Measurements from ENCODE around the gene URI1. TPM values are rescaled to one million over a fixed set of nuclear protein-coding genes. Genes with fewer than 3 reads are reported as not detected.
"Not testable (repeated sequence)": the region's sequence is repeated elsewhere in the genome, so short reads cannot be mapped to it uniquely, and the experiment has no call there.

URI1 gene, protein sequence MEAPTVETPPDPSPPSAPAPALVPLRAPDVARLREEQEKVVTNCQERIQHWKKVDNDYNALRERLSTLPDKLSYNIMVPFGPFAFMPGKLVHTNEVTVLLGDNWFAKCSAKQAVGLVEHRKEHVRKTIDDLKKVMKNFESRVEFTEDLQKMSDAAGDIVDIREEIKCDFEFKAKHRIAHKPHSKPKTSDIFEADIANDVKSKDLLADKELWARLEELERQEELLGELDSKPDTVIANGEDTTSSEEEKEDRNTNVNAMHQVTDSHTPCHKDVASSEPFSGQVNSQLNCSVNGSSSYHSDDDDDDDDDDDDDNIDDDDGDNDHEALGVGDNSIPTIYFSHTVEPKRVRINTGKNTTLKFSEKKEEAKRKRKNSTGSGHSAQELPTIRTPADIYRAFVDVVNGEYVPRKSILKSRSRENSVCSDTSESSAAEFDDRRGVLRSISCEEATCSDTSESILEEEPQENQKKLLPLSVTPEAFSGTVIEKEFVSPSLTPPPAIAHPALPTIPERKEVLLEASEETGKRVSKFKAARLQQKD
- 10 to 100 TPM; 11.9 to 24.1 (median 17.4) TPM for polyA plus RNA-seq (ENCODE audit: low read depth in 6 of 6)

DNA sequence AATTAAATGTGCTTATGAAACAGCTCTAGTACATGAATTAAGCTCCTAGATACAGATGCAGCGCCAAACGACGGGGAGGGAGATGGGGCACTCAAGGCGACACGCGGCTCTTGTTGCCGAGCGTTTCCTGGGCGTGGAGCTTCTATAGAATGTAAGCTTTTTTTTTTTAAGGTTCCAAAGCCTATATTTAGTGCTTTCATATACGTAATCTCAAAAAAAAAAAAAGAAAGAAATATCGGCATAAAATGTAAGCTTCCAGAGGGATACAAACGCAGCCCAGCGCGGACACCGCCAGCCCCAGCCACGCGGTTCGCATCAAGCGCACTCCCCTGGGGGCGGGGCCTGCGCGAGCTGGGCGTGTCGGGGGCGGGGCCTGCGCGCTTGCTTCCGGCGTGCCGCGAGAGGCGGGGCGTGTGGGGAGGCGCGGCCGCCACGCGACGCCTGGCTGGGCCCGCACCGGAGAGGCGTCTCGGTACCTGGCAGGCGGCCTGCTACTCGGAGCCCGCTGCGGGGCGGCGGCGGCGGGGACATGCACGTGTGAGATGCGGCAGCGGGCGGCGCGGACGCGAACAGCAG lies at the start of gene URI1:
TSS of gene URI1 (plus strand) at position 412 of the 576 bp plus-strand sequence. CDS start 309 bp downstream, outside the sequence.
- Mint-ChIP-seq H3K4me3 (peak within 1 kb of the TSS; percentile 88 to 99 (median 95)), H3K27ac (peak within 1 kb of the TSS; percentile 90 to 98 (median 96)), H3K27me3 (peaks cover 0 to 16% (median 8%) of the 10 kb centered on the region in 3 donors), H3K9me3 (peaks cover 0 to 10% (median 4%) of the 10 kb centered on the region in 7 donors), H3K36me3 (peaks cover 0 to 21% of the 10 kb centered on the region in 2 donors), H3K4me1 (peaks cover 25 to 46% (median 37%) of the 10 kb centered on the region in 3 donors)
- ATAC-seq (ENCODE audit: low read depth in 2 of 2) (peak; percentile 84 to 87), DNase-seq (peak; percentile 92)

DNA sequence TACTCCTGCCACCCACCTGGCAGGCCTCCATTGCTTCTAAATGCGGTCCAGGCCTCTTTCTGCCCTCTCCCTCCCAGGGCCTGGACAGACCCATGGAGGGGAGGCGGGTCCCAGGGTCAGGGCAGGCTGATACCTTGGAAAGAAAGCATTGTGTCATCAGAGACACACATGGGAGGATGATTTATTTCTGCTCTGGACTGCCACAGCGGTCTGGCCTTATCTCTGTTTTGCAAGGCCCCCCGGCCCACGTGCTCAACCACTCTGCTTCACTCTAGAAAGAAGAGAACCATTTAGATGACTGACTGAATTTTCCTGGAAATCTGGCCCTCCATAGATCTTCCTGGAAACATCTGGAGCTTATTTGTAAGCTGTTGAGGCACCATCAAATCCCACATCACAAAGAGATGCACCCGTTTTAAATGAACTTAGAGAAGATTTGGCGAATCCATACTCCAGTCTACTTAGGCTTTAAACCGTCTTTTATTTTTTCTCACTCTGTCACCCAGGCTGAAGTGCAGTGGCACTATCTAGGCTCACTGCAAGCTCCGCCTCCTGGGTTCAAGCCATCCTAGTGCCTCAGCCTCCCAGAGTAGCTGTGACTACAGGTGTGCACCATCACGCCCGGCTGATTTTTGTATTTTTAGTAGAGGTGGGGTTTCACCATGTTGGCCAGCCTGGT lies 48.3 kb upstream of the URI1 start:
- DNase-seq: no peak
- no peak for ATAC-seq (ENCODE audit: low read depth in 2 of 2)
- Mint-ChIP-seq H3K27me3 (peaks cover 8 to 17% (median 14%) of the 10 kb centered on the region in 3 donors), H3K36me3 (no peaks in the 10 kb centered on the region), H3K27ac (no peak overlapping the region), H3K4me1 (no peaks in the 10 kb centered on the region), H3K4me3 (no peak overlapping the region), H3K9me3 (peaks cover 0 to 11% (median 0%) of the 10 kb centered on the region in 7 donors)

DNA sequence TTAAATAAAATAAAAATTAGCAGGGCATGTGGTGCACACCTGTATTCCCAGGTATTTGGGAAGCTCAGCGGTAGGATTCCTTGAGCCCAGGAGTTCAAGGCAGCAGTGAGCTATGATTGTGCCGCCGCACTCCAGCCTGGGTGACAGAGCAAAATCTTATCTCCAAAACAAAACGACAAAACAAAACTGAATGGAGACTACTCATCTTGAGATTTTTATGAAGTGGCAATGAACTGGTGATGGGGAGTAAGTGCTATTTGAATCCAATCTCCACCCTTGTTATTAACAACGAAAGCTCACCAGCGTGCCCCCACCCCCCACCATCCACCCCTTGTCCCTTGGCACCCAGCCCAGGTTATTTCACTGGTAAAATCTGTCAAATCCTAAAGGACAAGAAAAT lies 45.2 kb upstream of the URI1 start:
- H3K4me1 Mint-ChIP-seq: no peaks in the 10 kb centered on the region
- no peak for ATAC-seq (ENCODE audit: low read depth in 2 of 2)
- H3K36me3 Mint-ChIP-seq: no peaks in the 10 kb centered on the region
- H3K27me3 Mint-ChIP-seq: peaks cover 8 to 14% (median 8%) of the 10 kb centered on the region in 3 donors
- H3K9me3 Mint-ChIP-seq: no peaks in the 10 kb centered on the region
- H3K4me3 Mint-ChIP-seq: no peak overlapping the region
- H3K27ac Mint-ChIP-seq: no peak overlapping the region
- DNase-seq: no peak

DNA sequence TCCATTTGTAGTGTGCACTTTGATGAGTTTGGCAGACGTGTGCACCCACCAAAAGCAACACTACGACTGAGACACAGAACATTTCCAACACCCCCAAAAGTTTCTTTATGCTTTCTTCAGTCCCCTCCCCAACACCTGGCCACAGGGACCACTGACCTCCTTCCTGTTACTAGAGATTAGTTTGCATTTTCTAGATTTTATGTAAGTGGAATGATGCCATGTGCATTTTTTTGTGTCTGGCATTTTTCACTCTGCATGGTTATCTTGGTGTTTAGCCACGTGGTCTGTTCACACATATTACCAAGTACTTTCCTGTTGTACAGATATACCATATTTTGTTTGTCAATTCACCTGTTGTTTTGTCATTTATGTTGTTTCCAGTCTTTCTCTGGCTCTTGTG lies 44.6 kb upstream of the URI1 start:
- Mint-ChIP-seq H3K9me3 (no peaks in the 10 kb centered on the region), H3K27me3 (peaks cover 8 to 14% (median 8%) of the 10 kb centered on the region in 3 donors), H3K36me3 (no peaks in the 10 kb centered on the region), H3K4me1 (no peaks in the 10 kb centered on the region), H3K4me3 (no peak overlapping the region), H3K27ac (no peak overlapping the region)
- DNase-seq (no peak), ATAC-seq (ENCODE audit: low read depth in 2 of 2) (no peak)

DNA sequence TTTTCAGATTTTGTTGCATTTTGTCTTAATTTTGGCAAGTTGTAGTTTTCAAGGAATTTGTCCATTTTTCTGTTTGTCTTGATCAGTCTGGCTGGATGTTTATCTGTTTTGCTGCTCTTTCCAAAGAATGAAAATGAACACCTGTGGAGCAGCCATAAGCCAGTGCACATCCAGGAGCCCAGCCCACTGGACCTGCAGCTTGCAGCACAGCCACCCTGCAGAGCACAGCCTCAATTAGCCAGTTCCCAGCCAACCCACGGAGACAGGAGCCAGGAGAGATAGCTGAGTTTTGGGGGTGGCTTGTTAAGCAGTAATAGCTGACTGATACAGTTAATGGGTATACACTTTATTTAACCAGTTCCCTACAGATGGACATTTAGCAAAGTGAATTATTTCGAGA lies 38.0 kb upstream of the URI1 start:
- H3K4me1 Mint-ChIP-seq: no peaks in the 10 kb centered on the region
- peaks cover 0 to 6% (median 0%) of the 10 kb centered on the region in 7 donors for H3K9me3 Mint-ChIP-seq
- peaks cover 4 to 9% (median 5%) of the 10 kb centered on the region in 3 donors for H3K27me3 Mint-ChIP-seq
- ATAC-seq (ENCODE audit: low read depth in 2 of 2): no peak
- no peak overlapping the region for H3K27ac Mint-ChIP-seq
- DNase-seq: no peak
- H3K36me3 Mint-ChIP-seq: peaks cover 0 to 8% of the 10 kb centered on the region in 2 donors
- no peak overlapping the region for H3K4me3 Mint-ChIP-seq

DNA sequence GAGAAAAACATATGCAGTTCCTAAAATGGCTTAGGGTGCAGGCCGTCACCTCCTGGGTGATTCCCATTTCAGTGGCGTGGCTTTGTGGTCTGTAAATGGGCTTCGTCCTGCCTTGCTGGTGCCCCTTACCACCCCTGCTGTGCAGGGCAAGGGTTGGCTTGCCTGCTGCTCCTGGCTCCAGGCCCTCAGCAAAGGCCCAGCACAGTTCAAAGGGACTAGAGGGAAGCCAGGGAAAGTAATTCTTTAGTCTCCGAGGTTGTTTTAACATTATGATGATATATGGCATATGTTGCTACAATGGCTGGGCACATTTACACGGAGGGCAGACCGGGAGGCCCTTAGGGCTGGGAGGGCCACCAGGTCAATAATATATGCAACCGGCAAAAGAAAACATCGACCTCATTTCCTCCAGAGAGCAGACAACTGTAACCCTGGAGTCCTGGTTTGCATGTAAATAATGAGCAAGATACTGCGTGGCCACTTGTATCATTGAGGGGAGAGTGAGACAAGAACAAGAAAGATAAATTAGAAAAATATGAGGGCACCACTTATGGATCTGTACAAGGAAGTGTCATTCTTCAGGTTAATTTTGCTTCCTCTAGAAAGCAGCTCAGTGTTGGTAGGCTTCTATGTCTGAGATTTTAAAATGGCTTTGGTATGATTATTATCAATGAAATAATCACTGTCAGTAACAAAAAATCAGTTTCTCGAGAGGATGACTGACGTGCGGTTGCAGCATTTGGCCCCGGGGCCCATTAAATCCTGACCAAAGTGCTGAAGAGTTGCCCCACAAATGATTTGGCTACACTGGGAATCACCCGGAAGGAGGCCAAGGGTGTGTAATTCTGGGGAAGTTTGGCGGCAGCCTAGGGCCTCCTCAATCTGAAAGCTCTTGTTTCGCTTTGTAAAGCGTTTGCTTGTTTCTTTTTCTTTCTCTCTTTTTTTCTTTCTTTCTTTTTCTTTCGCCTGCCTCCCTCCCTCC lies 32.8 kb upstream of the URI1 start:
- DNase-seq (no peak), ATAC-seq (ENCODE audit: low read depth in 2 of 2) (no peak)
- Mint-ChIP-seq H3K27ac (peak overlapping the region in 1 of 6 donors; percentile 56), H3K9me3 (no peaks in the 10 kb centered on the region), H3K4me1 (no peaks in the 10 kb centered on the region), H3K36me3 (peaks cover 0 to 8% of the 10 kb centered on the region in 2 donors), H3K27me3 (peaks cover 4 to 20% (median 5%) of the 10 kb centered on the region in 3 donors), H3K4me3 (no peak overlapping the region)

DNA sequence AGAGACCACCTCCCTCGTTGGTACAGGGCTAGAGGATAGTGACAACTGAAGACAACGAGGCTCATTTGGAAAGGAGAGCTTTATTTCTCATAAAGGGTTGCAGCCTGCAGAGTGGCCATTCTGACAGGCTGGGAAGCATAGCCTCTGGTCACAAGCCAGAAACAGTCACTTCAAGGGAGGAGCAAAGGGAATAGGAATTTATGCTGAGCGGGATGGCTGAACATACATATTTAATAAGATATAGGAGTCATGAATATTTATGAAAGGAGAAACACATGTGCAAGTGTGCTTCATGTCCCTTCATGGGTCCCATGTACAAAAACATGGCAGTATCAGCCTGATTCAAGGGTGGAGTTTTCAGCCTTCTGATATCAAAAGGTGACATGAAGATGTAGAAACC lies 27.1 kb upstream of the URI1 start:
- Mint-ChIP-seq H3K4me1 (peaks cover 0 to 4% (median 2%) of the 10 kb centered on the region in 3 donors), H3K4me3 (no peak overlapping the region), H3K9me3 (peaks cover 0 to 4% (median 0%) of the 10 kb centered on the region in 7 donors), H3K27ac (no peak overlapping the region), H3K27me3 (peaks cover 4 to 56% (median 18%) of the 10 kb centered on the region in 3 donors), H3K36me3 (no peaks in the 10 kb centered on the region)
- ATAC-seq (ENCODE audit: low read depth in 2 of 2): no peak
- no peak for DNase-seq

DNA sequence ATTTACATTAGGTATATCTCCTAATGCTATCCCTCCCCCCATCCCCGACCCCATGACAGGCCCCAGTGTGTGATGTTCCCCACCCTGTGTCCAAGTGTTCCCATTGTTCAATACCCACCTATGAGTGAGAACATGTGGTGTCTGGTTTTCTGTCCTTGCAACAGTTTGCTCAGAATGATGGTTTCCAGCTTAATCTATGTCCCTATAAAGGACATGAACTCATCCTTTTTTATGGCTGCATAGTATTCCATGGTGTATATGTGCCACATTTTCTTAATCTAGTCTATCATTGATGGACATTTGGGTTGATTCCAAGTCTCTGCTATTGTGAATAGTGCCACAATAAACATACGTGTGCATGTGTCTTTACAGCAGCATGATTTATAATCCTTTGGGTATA lies 26.2 kb upstream of the URI1 start:
- H3K27me3 Mint-ChIP-seq: peaks cover 4 to 51% (median 18%) of the 10 kb centered on the region in 3 donors
- not testable (repeated sequence) for ATAC-seq (ENCODE audit: low read depth in 2 of 2); DNase-seq; H3K36me3 Mint-ChIP-seq; H3K4me3 Mint-ChIP-seq; H3K27ac Mint-ChIP-seq; H3K9me3 Mint-ChIP-seq; H3K4me1 Mint-ChIP-seq

DNA sequence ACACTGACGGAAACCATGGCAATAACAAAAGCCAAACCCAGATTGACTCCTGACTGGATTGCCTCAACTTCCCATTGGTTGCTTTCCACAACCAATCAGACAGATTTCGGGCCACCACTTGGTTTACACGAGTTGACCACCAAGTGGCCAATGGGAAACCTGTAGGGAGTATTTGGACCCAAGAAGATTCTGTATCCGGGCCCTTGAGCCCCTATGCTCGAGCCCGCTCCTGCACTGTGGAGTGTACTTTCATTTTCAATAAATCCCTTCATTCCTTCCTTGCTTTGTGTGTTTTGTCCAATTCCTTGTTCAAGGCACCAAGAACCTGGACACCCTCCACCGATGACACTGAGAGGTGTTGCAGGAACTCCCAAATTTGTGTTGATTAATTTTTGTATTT lies 24.1 kb upstream of the URI1 start:
- H3K27ac Mint-ChIP-seq: no peak overlapping the region
- no peaks in the 10 kb centered on the region for H3K36me3 Mint-ChIP-seq
- peaks cover 0 to 4% (median 2%) of the 10 kb centered on the region in 3 donors for H3K4me1 Mint-ChIP-seq
- H3K27me3 Mint-ChIP-seq: peaks cover 9 to 46% (median 22%) of the 10 kb centered on the region in 3 donors
- peaks cover 0 to 4% (median 0%) of the 10 kb centered on the region in 7 donors for H3K9me3 Mint-ChIP-seq
- DNase-seq (no peak), ATAC-seq (ENCODE audit: low read depth in 2 of 2) (no peak)
- no peak overlapping the region for H3K4me3 Mint-ChIP-seq

DNA sequence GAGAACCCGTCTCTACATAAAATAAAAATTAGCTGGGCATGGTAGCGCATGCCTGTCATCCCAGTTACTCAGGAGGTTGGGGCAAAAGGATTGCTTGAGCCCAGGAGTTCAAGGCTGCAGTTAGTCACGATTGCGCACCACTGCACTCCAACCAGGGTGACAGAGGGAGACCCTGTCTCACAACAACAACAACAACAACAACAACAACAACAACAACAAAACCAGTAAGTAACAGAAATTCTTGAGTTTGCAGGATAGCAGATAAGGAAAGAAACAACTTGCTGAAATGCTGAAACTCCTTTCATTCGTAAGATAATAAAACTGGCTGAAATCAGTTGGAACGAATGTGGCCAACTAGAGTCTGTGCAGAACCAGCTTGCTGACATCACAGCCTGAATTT lies 23.1 kb upstream of the URI1 start:
- peaks cover 0 to 4% (median 2%) of the 10 kb centered on the region in 3 donors for H3K4me1 Mint-ChIP-seq
- peaks cover 13 to 46% (median 28%) of the 10 kb centered on the region in 3 donors for H3K27me3 Mint-ChIP-seq
- no peak overlapping the region for H3K27ac Mint-ChIP-seq
- ATAC-seq (ENCODE audit: low read depth in 2 of 2) (no peak), DNase-seq (no peak)
- H3K4me3 Mint-ChIP-seq: no peak overlapping the region
- H3K9me3 Mint-ChIP-seq: peaks cover 0 to 4% (median 2%) of the 10 kb centered on the region in 7 donors
- no peaks in the 10 kb centered on the region for H3K36me3 Mint-ChIP-seq

DNA sequence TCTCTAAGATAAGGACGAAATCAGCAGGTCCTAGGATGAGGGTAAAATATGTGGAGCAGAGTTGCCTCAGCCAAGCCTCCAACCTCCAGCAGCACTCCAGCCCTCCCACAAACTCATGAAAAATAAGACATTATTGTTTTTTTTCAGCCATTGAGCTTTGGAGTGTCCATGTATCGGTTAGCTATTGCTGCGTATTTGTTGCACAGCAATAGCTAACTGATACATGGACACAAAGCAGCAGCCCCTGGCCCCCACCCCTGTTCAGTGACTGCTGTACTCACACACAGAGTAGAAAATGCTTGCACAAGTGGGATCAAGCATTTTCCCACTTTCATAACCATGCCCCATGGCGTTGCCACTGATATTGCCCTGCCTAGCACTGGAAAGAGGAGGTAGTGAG lies 19.1 kb upstream of the URI1 start:
- H3K36me3 Mint-ChIP-seq: no peaks in the 10 kb centered on the region
- H3K4me3 Mint-ChIP-seq: no peak overlapping the region
- H3K27ac Mint-ChIP-seq: no peak overlapping the region
- H3K27me3 Mint-ChIP-seq: peaks cover 9 to 25% (median 22%) of the 10 kb centered on the region in 3 donors
- peaks cover 0 to 5% (median 0%) of the 10 kb centered on the region in 3 donors for H3K4me1 Mint-ChIP-seq
- peaks cover 0 to 3% (median 0%) of the 10 kb centered on the region in 7 donors for H3K9me3 Mint-ChIP-seq
- ATAC-seq (ENCODE audit: low read depth in 2 of 2) (no peak), DNase-seq (no peak)

DNA sequence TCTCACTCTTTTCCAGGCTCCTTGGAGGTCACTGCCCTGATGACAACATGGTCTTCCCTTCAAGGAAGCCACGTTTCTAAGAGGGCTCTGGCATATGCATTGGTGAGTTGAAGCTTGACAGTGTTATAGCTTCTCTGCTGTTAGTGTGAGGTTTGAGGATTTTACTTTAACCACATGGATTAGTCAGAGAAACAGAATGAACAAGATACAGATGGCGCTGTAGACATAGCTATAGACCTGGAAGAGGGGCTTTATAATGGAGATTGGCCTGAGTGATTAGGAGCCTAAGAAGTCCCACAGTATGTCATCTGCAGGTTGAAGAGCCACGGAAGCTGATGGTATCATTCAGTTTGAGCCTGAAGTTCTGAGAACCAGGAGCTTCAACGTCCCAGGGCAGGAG lies 18.4 kb upstream of the URI1 start:
- Mint-ChIP-seq H3K27me3 (peaks cover 9 to 25% (median 15%) of the 10 kb centered on the region in 3 donors), H3K36me3 (no peaks in the 10 kb centered on the region), H3K4me1 (peaks cover 0 to 5% (median 0%) of the 10 kb centered on the region in 3 donors), H3K27ac (peak overlapping the region in 1 of 6 donors; percentile 28), H3K9me3 (peaks cover 0 to 3% (median 0%) of the 10 kb centered on the region in 7 donors), H3K4me3 (no peak overlapping the region)
- ATAC-seq (ENCODE audit: low read depth in 2 of 2) (no peak), DNase-seq (no peak)

Data from naive B cell (primary cell).